DND-41 (cell line): ENCODE data around the gene SLC7A11.

Source experiments
- CTCF ChIP-seq: IDR thresholded peaks from 2 replicates; pipeline ENCODE4 v1.5.1; 2012; ENCODE audit warnings: borderline replicate concordance, low read length, moderate library complexity, mild to moderate bottlenecking; ENCODE audit not compliant: poor library complexity, severe bottlenecking; ENCODE audit errors: extremely low read depth
- EZH2 ChIP-seq: IDR thresholded peaks from 3 replicates; pipeline ENCODE4 v1.6.1; 2012; ENCODE audit warnings: borderline replicate concordance, low read depth, mild to moderate bottlenecking, moderate library complexity, low read length, inconsistent platforms; ENCODE audit not compliant: severe bottlenecking

DNA sequence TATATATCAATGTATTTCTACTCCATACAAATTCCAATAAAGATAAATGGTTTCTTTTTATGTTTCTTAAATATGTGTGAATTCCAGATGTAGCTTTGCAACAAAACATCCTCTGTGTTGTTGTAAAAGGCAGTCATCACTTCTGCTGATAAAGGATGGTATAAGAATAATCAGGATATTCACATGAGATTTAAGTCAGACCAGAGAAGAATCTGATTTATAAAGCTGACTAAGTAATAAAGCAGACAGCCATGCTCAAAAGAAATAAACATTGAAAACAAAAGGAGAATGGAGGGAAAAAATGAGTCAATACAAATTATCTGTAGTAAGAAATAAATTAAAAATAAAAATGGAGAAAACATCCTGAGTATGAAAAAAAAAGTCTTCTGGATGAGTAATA lies 27.0 kb upstream of the SLC7A11 start:
- TF ChIP-seq CTCF (no peak), EZH2 (no peak)
